Caco-2 (cell line): ENCODE results near the gene SRR. TPM values are rescaled to one million over a fixed set of nuclear protein-coding genes. Genes with fewer than 3 reads are reported as not detected.
A peak's percentile ranks its signal among the peaks of the same experiment; 100 is the strongest.
"Not testable (repeated sequence)": the region's sequence is repeated elsewhere in the genome, so short reads cannot be mapped to it uniquely, and the experiment has no call there.

ENCODE experiments used
- Bru-seq: library from RNA; stranded (reverse); fragments of 400-500 nt; gene quantifications from one replicate; lab custom pipeline; 2021; lab: Mats Ljungman, UMichigan
- BruChase-seq, 2 experiments: library from RNA; stranded (reverse); fragments of 400-500 nt; gene quantifications; one replicate each; lab custom pipeline; 2021; lab: Mats Ljungman, UMichigan
- BruUV-seq: library from RNA; stranded (reverse); fragments of 400-500 nt; replicated peaks from 2 replicates; lab custom pipeline; 2021; lab: Mats Ljungman, UMichigan
- CTCF ChIA-PET: fragments of 300-600 bp; sonication (Branson Sonifier 250); formaldehyde crosslinking; loops from one replicate; lab custom pipeline; 2022; ENCODE audit warnings: antibody characterized with exemption; lab: Charles Lee
- POLR2A ChIA-PET: fragments of 300-600 bp; sonication (Branson Sonifier 250); formaldehyde crosslinking; loops from one replicate; lab custom pipeline; 2022; ENCODE audit warnings: antibody characterized with exemption; lab: Charles Lee
- DNase-seq, 2 experiments: peaks; one replicate each; pipeline versions ENCODE4 v3.0.0 to v3.0.0-alpha.2; 2020 to 2022
- H3K27me3 ChIP-seq: replicated peaks from 2 replicates; pipeline ENCODE4 v1.6.0; 2011; ENCODE audit warnings: low read length; ENCODE audit not compliant: control insufficient read depth, insufficient read depth
- H3K36me3 ChIP-seq: 2 replicates; pipeline ENCODE4 v1.5.1; 2011; ENCODE audit warnings: low read length; ENCODE audit not compliant: control insufficient read depth, insufficient read depth
- H3K4me1 ChIP-seq: fragments of 250-450 bp; sonication (Bioruptor Pico); 2 replicates; pipeline ENCODE4 v1.5.1; 2020; ENCODE audit warnings: mild to moderate bottlenecking
- H3K4me3 ChIP-seq: 2 replicates; pipeline ENCODE4 v1.5.1; 2011; ENCODE audit warnings: low read depth, mild to moderate bottlenecking, control low read depth, low read length
- H3K9me3 ChIP-seq: fragments of 250-450 bp; sonication (Bioruptor Pico); 2 replicates; pipeline ENCODE4 v1.5.1; 2020; ENCODE audit warnings: mild to moderate bottlenecking, moderate library complexity
- H3K27ac Mint-ChIP-seq: one replicate; pipeline ENCODE4 v1.8.0; 2022; ENCODE audit warnings: mixed read lengths; ENCODE audit not compliant: unreplicated experiment
- H3K27me3 Mint-ChIP-seq: one replicate; pipeline ENCODE4 v1.8.0; 2022; ENCODE audit warnings: mixed read lengths; ENCODE audit not compliant: insufficient read depth, unreplicated experiment
- H3K36me3 Mint-ChIP-seq: one replicate; pipeline ENCODE4 v1.8.0; 2022; ENCODE audit warnings: mild to moderate bottlenecking, mixed read lengths; ENCODE audit not compliant: insufficient read depth, unreplicated experiment
- H3K4me1 Mint-ChIP-seq: one replicate; pipeline ENCODE4 v1.8.0; 2022; ENCODE audit warnings: low read depth, mixed read lengths; ENCODE audit not compliant: unreplicated experiment
- H3K4me3 Mint-ChIP-seq: one replicate; pipeline ENCODE4 v1.8.0; 2022; ENCODE audit warnings: mild to moderate bottlenecking, moderate library complexity, mixed read lengths; ENCODE audit not compliant: unreplicated experiment
- H3K9me3 Mint-ChIP-seq: one replicate; pipeline ENCODE4 v1.8.0; 2022; ENCODE audit warnings: mixed read lengths; ENCODE audit not compliant: unreplicated experiment
- intact Hi-C: fragments of 100-400 bp; cut with micrococcal nuclease; formaldehyde crosslinking; loops from one replicate; pipeline ENCODE4 v1.10.0; 2022; ENCODE audit not compliant: unreplicated experiment
- long read RNA-seq: library from polyadenylated mRNA; stranded (forward); transcript quantifications from one replicate; pipeline ENCODE4 v2.0.0, GENCODE V29; 2022
- total RNA-seq: library from RNA; stranded (reverse); gene quantifications from 2 replicates; pipeline ENCODE4 v1.2.3, GENCODE V29; 2022
- TF ChIP-seq, protein P1 (sequence below), 2 experiments: fragments of 200-600 bp in 1 of 2; IDR thresholded peaks; 1 replicate in 1 of 2; 2 replicates in 1 of 2; pipeline versions ENCODE4 v1.5.1 to v1.8.0; 2011 to 2022; ENCODE audit warnings: antibody characterized with exemption in 1 of 2, control low read depth in 1 of 2, inconsistent platforms in 1 of 2, low read depth in 1 of 2, low read length in 1 of 2, mild to moderate bottlenecking in 1 of 2, moderate library complexity in 1 of 2; ENCODE audit not compliant: insufficient read depth in 1 of 2, severe bottlenecking in 1 of 2, unreplicated experiment in 1 of 2

Gene SRR
- total RNA-seq = 15.2 and 18.2 TPM in 2 replicates
- Bru-seq, nascent RNA = percentile 61 among the genes with signal in this experiment
- percentile 56 among the genes with signal in this experiment for BruChase-seq, experiment 1, labeled RNA remaining after a 2-hour chase
- BruChase-seq, experiment 2, labeled RNA remaining after a 6-hour chase = percentile 64 among the genes with signal in this experiment
- long read RNA-seq, transcript SRR-201 (8 exons, 2,728 nt) = major isoform, 19 of 22 reads
- long read RNA-seq, partial matches to known transcripts = 0 of 22 reads
- long read RNA-seq, other reads (novel, unspliced or antisense) = 3 of 22 reads

DNA sequence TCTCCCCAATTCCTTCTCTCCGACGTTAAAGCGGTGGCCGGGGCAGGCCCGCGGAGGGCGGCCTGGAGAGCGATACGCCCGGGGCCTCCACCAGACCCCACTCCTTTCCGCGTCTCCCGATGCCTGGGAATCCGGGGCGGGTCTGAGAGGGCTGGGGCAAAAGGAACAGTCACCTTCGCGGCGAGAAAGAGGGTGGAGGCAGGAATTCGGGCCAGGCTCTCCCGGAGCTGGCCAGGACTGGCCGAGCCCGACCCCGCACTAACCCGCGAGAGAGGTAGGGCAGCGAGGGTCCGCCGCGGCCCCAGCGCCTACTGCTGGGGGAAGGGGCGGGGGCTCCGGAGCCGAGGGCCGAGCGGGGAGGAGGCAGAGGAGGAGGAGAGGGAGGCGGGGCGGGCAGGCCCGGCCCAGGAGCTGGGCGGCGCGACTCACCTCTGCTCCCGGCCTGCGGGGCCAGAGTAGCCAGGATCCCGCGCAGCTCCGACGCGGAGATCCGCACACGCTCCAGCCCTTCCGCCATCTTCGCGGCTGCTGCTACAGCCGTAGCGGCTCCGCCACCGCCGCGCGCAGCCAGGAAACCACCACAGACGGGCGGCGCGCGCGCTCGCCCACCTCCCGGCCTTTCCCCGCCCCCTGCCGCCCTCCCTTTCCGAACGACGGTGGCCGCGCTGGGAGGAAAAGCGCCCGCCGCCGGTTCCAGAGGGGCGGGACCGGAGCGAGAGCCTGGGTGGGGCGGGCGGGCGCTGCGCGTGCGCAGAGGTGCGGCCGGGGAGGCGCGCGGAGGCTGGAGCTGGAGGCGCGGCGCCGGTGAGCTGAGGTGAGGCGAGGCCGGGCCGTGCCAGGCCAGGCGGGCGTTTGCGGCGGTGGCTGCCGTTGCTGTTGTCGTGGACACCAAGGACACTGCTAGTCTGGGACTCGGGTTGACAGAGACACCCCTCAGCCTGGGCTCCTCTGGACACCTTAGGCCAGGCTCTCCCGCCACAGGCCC is at the start of gene SRR, which contains the start of gene SMG6:
TSS of gene SRR (plus strand) at position 747 of the 985 bp plus-strand sequence. CDS start 11,611 bp downstream, outside the sequence.
TSS of gene SMG6 (minus strand) at position 582 of the 985 bp plus-strand sequence. CDS start at position 517, 65 bp downstream.
- TF ChIP-seq, protein P1, sequence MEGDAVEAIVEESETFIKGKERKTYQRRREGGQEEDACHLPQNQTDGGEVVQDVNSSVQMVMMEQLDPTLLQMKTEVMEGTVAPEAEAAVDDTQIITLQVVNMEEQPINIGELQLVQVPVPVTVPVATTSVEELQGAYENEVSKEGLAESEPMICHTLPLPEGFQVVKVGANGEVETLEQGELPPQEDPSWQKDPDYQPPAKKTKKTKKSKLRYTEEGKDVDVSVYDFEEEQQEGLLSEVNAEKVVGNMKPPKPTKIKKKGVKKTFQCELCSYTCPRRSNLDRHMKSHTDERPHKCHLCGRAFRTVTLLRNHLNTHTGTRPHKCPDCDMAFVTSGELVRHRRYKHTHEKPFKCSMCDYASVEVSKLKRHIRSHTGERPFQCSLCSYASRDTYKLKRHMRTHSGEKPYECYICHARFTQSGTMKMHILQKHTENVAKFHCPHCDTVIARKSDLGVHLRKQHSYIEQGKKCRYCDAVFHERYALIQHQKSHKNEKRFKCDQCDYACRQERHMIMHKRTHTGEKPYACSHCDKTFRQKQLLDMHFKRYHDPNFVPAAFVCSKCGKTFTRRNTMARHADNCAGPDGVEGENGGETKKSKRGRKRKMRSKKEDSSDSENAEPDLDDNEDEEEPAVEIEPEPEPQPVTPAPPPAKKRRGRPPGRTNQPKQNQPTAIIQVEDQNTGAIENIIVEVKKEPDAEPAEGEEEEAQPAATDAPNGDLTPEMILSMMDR (IDR thresholded peaks at IDR 0.05; ENCODE audit: insufficient read depth in 1 of 2, low read depth in 1 of 2, low read length in 1 of 2, severe bottlenecking in 1 of 2, unreplicated experiment in 1 of 2) = no peak
- H3K36me3 ChIP-seq = no peaks in the 10 kb centered on the region; the same call in 1 of the 2 replicates
- ChIA-PET POLR2A (interaction anchor here (0.6 to 1.9 kb wide), 17 partner anchors 13 to 587 kb away, joined by 3 to 28 read pairs (median 4); partner anchors contain the start of gene TSR1), CTCF (interaction anchor here (0.7 to 1.8 kb wide), 9 partner anchors 33 to 549 kb away, joined by 3 to 15 read pairs (median 4); partner anchors contain the start of gene TSR1)
- no peaks in the 10 kb centered on the region for H3K27me3 ChIP-seq
- H3K9me3 Mint-ChIP-seq = no peaks in the 10 kb centered on the region
- intact Hi-C loops = loop anchor here (1.0 kb wide), 1 partner anchor 33 kb away; the partner anchor contains the start of gene TSR1
- BruUV-seq = no TSS peak
- H3K36me3 Mint-ChIP-seq = peaks cover 27% of the 10 kb centered on the region
- peak within 1 kb of the TSS; percentile 72 for H3K27ac Mint-ChIP-seq
- peak; percentile 90 to 92 for DNase-seq
- H3K4me1 Mint-ChIP-seq = peaks cover 13% of the 10 kb centered on the region
- H3K4me3 Mint-ChIP-seq = peak within 1 kb of the TSS; percentile 80
- H3K4me3 ChIP-seq = peak within 1 kb of the TSS; percentile 73
- no peaks in the 10 kb centered on the region for H3K27me3 Mint-ChIP-seq
- no peaks in the 10 kb centered on the region for H3K4me1 ChIP-seq
- no peaks in the 10 kb centered on the region for H3K9me3 ChIP-seq

GRCh38 chr17:2258830-2259229 is 44.9 kb upstream of the SRR start:
- CTCF ChIA-PET = interaction anchor here (0.6 kb wide), 1 partner anchor 24 kb away, joined by 5 read pairs; no protein-coding TSS in a partner anchor
- H3K9me3 Mint-ChIP-seq, H3K27me3 ChIP-seq, H3K4me3 Mint-ChIP-seq, H3K4me1 Mint-ChIP-seq, DNase-seq, BruUV-seq, H3K27me3 Mint-ChIP-seq, H3K9me3 ChIP-seq, H3K4me1 ChIP-seq, H3K27ac Mint-ChIP-seq, H3K4me3 ChIP-seq, POLR2A ChIA-PET, intact Hi-C loops, H3K36me3 ChIP-seq: not testable (repeated sequence)
- H3K36me3 Mint-ChIP-seq = peaks cover 30% of the 10 kb centered on the region

DNA sequence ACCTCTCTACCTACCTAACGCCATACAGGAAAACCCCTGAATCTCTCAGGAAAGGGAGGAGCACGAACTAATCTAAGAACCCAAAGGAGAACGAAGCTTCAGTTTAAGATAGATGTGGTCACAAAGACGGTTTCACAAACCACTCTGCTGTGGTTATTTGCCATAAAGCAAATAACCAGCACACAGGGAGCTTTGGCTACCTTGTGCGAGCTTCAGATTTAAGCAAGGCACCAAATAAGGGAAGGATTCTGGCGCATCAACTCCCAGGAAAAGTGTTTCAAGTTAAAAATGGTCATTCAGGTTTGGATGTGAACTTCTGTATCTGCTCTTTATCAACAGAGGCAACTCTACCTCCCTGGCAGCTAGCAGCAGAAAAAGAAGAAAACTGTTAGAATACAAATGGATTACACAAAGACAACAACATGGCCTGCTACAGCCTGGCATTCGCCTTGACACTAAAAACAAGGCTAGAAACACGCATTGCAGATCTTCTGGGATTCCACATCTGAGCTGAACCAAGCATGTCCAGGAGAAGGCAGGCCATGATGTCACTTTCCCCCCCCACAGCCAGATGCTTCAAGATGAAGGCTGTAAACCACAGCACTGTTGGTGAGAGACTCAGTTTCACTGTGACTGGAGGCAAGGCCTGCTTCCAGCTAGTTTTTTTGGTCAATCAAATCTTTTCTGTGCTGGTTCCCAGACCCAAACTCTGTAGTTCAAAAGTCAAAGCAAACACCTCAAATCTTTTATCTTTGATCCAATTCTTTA is 43.8 kb upstream of the SRR start:
- TF ChIP-seq, protein P1 (IDR thresholded peaks at IDR 0.05; ENCODE audit: insufficient read depth in 1 of 2, low read depth in 1 of 2, low read length in 1 of 2, severe bottlenecking in 1 of 2, unreplicated experiment in 1 of 2) = no peak
- DNase-seq = no peak
- Mint-ChIP-seq H3K9me3 (no peaks in the 10 kb centered on the region), H3K27me3 (no peaks in the 10 kb centered on the region), H3K4me3 (no peak overlapping the region), H3K4me1 (no peaks in the 10 kb centered on the region), H3K27ac (no peak overlapping the region), H3K36me3 (peaks cover 31% of the 10 kb centered on the region)
- Histone ChIP-seq H3K27me3 (no peaks in the 10 kb centered on the region), H3K4me1 (no peaks in the 10 kb centered on the region), H3K9me3 (no peaks in the 10 kb centered on the region), H3K4me3 (no peak overlapping the region), H3K36me3 (no peaks in the 10 kb centered on the region; the same call in 1 of the 2 replicates)
- no TSS peak for BruUV-seq
- POLR2A ChIA-PET = no interaction called here
- CTCF ChIA-PET = interaction anchor here (0.5 to 1.0 kb wide), 3 partner anchors 15 to 204 kb away, joined by 3 to 4 read pairs (median 4); no protein-coding TSS in a partner anchor
- intact Hi-C loops = no loop called here
